Measurements from ENCODE around the gene DAZAP1. TPM values are rescaled to one million over a fixed set of nuclear protein-coding genes. Genes with fewer than 3 reads are reported as not detected.

DAZAP1 gene
- polyA plus RNA-seq, 1 of the 3 experiments (the other 2 are of a cell fraction) = 54.3 TPM

GRCh38 chr19:1466018-1466460 lies 58.7 kb downstream of the DAZAP1 start (continued):
- TF ChIP-seq, protein P1, sequence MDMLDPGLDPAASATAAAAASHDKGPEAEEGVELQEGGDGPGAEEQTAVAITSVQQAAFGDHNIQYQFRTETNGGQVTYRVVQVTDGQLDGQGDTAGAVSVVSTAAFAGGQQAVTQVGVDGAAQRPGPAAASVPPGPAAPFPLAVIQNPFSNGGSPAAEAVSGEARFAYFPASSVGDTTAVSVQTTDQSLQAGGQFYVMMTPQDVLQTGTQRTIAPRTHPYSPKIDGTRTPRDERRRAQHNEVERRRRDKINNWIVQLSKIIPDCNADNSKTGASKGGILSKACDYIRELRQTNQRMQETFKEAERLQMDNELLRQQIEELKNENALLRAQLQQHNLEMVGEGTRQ (IDR thresholded peaks at IDR 0.05; ENCODE audit: borderline replicate concordance, low read depth, low read length) = no peak
- TF ChIP-seq RFX5 (IDR thresholded peaks at IDR 0.05; ENCODE audit: low read length) = no peak

DNA sequence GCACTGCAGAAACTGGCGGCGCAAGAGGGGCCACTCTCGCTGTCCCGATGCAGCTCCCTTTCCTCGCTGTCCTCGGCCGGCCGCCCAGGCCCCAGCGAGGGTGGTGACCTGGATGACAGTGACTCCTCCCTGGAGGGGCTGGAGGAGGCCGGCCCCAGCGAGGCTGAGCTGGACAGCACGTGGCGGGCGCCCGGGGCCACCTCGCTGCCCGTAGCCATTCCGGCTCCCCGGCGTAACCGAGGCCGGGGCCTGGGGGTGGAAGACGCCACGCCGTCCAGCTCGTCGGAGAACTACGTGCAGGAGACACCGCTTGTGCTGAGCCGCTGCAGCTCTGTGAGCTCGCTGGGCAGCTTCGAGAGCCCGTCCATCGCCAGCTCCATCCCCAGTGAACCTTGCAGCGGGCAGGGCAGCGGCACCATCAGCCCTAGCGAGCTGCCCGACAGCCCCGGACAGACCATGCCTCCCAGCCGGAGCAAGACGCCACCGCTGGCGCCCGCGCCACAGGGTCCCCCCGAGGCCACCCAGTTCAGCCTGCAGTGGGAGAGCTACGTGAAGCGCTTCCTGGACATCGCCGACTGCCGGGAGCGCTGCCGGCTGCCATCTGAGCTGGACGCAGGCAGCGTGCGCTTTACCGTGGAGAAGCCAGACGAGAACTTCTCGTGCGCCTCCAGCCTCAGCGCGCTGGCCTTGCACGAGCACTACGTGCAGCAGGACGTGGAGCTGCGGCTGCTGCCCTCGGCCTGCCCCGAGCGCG lies 59.3 kb downstream of the DAZAP1 start:
- WGBS (ENCODE audit: low lambda C conversion rate) = 94% methylated on average over 16 of the region's 70 CpGs
- POLR2A ChIA-PET = interaction anchor here (0.9 to 1.4 kb wide), 2 partner anchors 22 to 30 kb away, joined by 3 to 5 read pairs; no protein-coding TSS in a partner anchor
- Histone ChIP-seq H3K9me2 (no peaks in the 10 kb centered on the region), H3K27me3 (ENCODE audit: insufficient read depth) (no peaks in the 10 kb centered on the region), H3K4me1 (ENCODE audit: control insufficient read depth in 1 of 2, insufficient read depth in 2 of 2, low read depth in 1 of 2, low read length in 1 of 2) (no peaks in the 10 kb centered on the region), H3K4me2 (no peak overlapping the region), H3F3A (replicated peaks; ENCODE audit: insufficient read depth) (peaks cover 3% of the 10 kb centered on the region), H3K36me3 (replicated peaks in 1 of 2; ENCODE audit: control insufficient read depth in 1 of 2, insufficient read depth in 2 of 2, low read length in 1 of 2) (peaks cover 0 to 22% of the 10 kb centered on the region in 2 experiments), H3K4me3 (ENCODE audit: low read depth in 2 of 2, low read length in 1 of 2) (no peak overlapping the region), H3K27ac (ENCODE audit: low read depth in 2 of 2, low read length in 1 of 2) (no peak overlapping the region), H3K9me3 (no peaks in the 10 kb centered on the region), H2AFZ (ENCODE audit: low read depth) (no peak overlapping the region), H3K9ac (no peak overlapping the region), H4K20me1 (ENCODE audit: insufficient read depth) (peaks cover 4% of the 10 kb centered on the region; the same call in 1 of the 2 replicates), H3K79me2 (ENCODE audit: insufficient read depth) (peaks cover 5% of the 10 kb centered on the region; the same call in 1 of the 2 replicates)
- DNase-seq = no peak
- CTCF ChIA-PET = interaction anchor here (0.6 to 2.7 kb wide), 2 partner anchors 21 to 22 kb away, joined by 3 to 11 read pairs; no protein-coding TSS in a partner anchor
- TF ChIP-seq JUND (IDR thresholded peaks at IDR 0.05) = no peak
- TF ChIP-seq IRF3 (IDR thresholded peaks at IDR 0.05; ENCODE audit: low read depth, low read length) = no peak
- TF ChIP-seq, protein P2, sequence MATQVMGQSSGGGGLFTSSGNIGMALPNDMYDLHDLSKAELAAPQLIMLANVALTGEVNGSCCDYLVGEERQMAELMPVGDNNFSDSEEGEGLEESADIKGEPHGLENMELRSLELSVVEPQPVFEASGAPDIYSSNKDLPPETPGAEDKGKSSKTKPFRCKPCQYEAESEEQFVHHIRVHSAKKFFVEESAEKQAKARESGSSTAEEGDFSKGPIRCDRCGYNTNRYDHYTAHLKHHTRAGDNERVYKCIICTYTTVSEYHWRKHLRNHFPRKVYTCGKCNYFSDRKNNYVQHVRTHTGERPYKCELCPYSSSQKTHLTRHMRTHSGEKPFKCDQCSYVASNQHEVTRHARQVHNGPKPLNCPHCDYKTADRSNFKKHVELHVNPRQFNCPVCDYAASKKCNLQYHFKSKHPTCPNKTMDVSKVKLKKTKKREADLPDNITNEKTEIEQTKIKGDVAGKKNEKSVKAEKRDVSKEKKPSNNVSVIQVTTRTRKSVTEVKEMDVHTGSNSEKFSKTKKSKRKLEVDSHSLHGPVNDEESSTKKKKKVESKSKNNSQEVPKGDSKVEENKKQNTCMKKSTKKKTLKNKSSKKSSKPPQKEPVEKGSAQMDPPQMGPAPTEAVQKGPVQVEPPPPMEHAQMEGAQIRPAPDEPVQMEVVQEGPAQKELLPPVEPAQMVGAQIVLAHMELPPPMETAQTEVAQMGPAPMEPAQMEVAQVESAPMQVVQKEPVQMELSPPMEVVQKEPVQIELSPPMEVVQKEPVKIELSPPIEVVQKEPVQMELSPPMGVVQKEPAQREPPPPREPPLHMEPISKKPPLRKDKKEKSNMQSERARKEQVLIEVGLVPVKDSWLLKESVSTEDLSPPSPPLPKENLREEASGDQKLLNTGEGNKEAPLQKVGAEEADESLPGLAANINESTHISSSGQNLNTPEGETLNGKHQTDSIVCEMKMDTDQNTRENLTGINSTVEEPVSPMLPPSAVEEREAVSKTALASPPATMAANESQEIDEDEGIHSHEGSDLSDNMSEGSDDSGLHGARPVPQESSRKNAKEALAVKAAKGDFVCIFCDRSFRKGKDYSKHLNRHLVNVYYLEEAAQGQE (IDR thresholded peaks at IDR 0.05; ENCODE audit: low read depth, low read length) = no peak
- TF ChIP-seq MEF2A (IDR thresholded peaks at IDR 0.05; ENCODE audit: borderline replicate concordance, low read depth) = no peak
- TF ChIP-seq EP300 (IDR thresholded peaks at IDR 0.05; ENCODE audit: borderline replicate concordance in 1 of 2, low read depth in 1 of 2, low read length in 1 of 2) = no peak
- TF ChIP-seq, protein P1 (IDR thresholded peaks at IDR 0.05; ENCODE audit: borderline replicate concordance, low read depth, low read length) = no peak
- no peak for TF ChIP-seq RAD21 (IDR thresholded peaks at IDR 0.05; ENCODE audit: low read length)
- no peak for TF ChIP-seq GABPA (IDR thresholded peaks at IDR 0.05; ENCODE audit: low read depth)
- no peak for TF ChIP-seq CHD2 (IDR thresholded peaks at IDR 0.05; ENCODE audit: low read length, partially characterized antibody)
- TF ChIP-seq, protein P3, sequence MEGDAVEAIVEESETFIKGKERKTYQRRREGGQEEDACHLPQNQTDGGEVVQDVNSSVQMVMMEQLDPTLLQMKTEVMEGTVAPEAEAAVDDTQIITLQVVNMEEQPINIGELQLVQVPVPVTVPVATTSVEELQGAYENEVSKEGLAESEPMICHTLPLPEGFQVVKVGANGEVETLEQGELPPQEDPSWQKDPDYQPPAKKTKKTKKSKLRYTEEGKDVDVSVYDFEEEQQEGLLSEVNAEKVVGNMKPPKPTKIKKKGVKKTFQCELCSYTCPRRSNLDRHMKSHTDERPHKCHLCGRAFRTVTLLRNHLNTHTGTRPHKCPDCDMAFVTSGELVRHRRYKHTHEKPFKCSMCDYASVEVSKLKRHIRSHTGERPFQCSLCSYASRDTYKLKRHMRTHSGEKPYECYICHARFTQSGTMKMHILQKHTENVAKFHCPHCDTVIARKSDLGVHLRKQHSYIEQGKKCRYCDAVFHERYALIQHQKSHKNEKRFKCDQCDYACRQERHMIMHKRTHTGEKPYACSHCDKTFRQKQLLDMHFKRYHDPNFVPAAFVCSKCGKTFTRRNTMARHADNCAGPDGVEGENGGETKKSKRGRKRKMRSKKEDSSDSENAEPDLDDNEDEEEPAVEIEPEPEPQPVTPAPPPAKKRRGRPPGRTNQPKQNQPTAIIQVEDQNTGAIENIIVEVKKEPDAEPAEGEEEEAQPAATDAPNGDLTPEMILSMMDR (IDR thresholded peaks at IDR 0.05) = no peak
- no peak for TF ChIP-seq GATA2 (CRISPR knock-in tag; IDR thresholded peaks at IDR 0.05)
- no peak for TF ChIP-seq FOXM1 (IDR thresholded peaks at IDR 0.05; ENCODE audit: low read depth)
- TF ChIP-seq RXRA (IDR thresholded peaks at IDR 0.05; ENCODE audit: borderline replicate concordance, low read depth) = no peak
- no peak for TF ChIP-seq MXI1 (IDR thresholded peaks at IDR 0.05; ENCODE audit: low read depth, low read length)
- TF ChIP-seq ELF1 (IDR thresholded peaks at IDR 0.05) = no peak
- TF ChIP-seq, protein P4, sequence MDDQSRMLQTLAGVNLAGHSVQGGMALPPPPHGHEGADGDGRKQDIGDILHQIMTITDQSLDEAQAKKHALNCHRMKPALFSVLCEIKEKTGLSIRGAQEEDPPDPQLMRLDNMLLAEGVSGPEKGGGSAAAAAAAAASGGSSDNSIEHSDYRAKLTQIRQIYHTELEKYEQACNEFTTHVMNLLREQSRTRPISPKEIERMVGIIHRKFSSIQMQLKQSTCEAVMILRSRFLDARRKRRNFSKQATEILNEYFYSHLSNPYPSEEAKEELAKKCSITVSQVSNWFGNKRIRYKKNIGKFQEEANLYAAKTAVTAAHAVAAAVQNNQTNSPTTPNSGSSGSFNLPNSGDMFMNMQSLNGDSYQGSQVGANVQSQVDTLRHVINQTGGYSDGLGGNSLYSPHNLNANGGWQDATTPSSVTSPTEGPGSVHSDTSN (IDR thresholded peaks at IDR 0.05) = no peak
- no peak for TF ChIP-seq RFX5 (IDR thresholded peaks at IDR 0.05; ENCODE audit: low read length)

All from SK-N-SH (cell line).